ENCODE measurements around the gene ARHGAP44. TPM values are rescaled to one million over a fixed set of nuclear protein-coding genes. Genes with fewer than 3 reads are reported as not detected.

ARHGAP44 gene
- total and polyA plus RNA-seq, 2 of the 13 experiments (the other 11 are each of a cell fraction or from before 2014, with no cell fraction given) = 0.79 to 3.1 TPM

DNA sequence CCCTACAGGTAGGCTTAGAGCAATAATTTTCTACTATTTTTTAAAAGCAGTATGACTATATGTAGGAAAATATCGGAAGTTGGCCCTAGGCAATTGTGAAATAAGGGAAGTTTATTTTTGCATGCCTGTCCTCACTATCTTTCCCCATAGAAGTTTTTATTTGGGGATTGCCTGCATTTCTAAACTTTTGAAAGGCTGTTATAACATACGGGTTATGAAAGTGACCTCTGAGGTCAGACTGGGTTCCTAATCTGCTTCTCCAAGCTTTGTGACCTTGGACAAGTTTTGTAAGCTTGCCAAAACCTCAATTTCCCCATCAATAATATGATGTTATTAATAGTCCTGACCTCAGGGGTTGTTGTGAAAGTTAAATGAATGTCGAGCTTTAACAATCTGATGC lies 67.1 kb downstream of the ARHGAP44 start (continued):
- TF ChIP-seq, protein P1, sequence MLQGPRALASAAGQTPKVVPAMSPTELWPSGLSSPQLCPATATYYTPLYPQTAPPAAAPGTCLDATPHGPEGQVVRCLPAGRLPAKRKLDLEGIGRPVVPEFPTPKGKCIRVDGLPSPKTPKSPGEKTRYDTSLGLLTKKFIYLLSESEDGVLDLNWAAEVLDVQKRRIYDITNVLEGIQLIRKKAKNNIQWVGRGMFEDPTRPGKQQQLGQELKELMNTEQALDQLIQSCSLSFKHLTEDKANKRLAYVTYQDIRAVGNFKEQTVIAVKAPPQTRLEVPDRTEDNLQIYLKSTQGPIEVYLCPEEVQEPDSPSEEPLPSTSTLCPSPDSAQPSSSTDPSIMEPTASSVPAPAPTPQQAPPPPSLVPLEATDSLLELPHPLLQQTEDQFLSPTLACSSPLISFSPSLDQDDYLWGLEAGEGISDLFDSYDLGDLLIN (CRISPR knock-in tag; IDR thresholded peaks at IDR 0.05; ENCODE audit: borderline replicate concordance) = no peak
- TF ChIP-seq, protein P2, sequence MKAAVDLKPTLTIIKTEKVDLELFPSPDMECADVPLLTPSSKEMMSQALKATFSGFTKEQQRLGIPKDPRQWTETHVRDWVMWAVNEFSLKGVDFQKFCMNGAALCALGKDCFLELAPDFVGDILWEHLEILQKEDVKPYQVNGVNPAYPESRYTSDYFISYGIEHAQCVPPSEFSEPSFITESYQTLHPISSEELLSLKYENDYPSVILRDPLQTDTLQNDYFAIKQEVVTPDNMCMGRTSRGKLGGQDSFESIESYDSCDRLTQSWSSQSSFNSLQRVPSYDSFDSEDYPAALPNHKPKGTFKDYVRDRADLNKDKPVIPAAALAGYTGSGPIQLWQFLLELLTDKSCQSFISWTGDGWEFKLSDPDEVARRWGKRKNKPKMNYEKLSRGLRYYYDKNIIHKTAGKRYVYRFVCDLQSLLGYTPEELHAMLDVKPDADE (CRISPR knock-in tag; IDR thresholded peaks at IDR 0.05) = no peak

DNA sequence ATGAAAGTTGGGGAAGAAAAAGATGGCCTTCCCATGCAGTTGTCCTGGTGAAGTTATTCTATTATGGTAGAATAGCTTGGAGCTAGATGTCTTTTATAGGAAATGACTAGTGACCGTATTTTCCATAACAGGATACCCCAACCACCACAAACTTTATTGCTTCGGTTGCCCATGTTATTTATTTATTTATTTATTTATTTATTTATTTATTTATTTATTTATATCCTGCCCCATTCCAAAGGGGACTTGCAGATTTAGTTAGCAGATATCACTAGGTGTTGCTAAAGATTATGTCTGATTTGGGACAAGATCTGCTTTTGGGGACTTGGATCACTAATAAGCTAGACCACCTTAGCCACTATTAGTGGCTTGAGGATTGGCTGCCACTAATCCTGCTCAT lies 68.3 kb downstream of the ARHGAP44 start:
- FAIRE-seq = no peak
- BruUV-seq (replicated peaks) = no TSS peak
- 29% methylated on average over 2 of the region's 2 CpGs for WGBS (ENCODE audit: low lambda C conversion rate)

More for the DNA sequence above, 68.3 kb downstream of the ARHGAP44 start:
- Histone ChIP-seq H4K20me1 (ENCODE audit: insufficient read depth, low read length) (no peaks in the 10 kb centered on the region), H3K27me3 (ENCODE audit: control insufficient read depth in 1 of 2, insufficient read depth in 2 of 2, low read length in 2 of 2) (no peaks in the 10 kb centered on the region), H3K4me3 (replicated peaks in 1 of 3; ENCODE audit: insufficient read depth in 1 of 3, low read depth in 2 of 3, low read length in 3 of 3) (no peak overlapping the region), H3K4me1 (ENCODE audit: insufficient read depth, low read length) (no peaks in the 10 kb centered on the region), H2AFZ (ENCODE audit: low read length) (no peak overlapping the region), H3K4me2 (ENCODE audit: low read depth, low read length) (no peak overlapping the region), H3K9ac (ENCODE audit: insufficient read depth, low read depth, low read length) (no peak overlapping the region), H3K79me2 (ENCODE audit: insufficient read depth, low read length) (no peaks in the 10 kb centered on the region), H3K27ac (ENCODE audit: extremely low read length, insufficient read depth, low read length) (no peak overlapping the region), H3K9me3 (ENCODE audit: low read length) (peaks cover 35% of the 10 kb centered on the region), H3K36me3 (replicated peaks in 1 of 2; ENCODE audit: control insufficient read depth in 1 of 2, insufficient read depth in 2 of 2, low read length in 2 of 2) (no peaks in the 10 kb centered on the region)
- TF ChIP-seq ZNF460 (CRISPR knock-in tag; IDR thresholded peaks at IDR 0.05; ENCODE audit: borderline replicate concordance) (no peak), CCAR2 (optimal IDR thresholded peaks at IDR 0.05; ENCODE audit: low read depth, low read length) (no peak), MXD4 (CRISPR knock-in tag; IDR thresholded peaks at IDR 0.05) (no peak), ZNF350 (CRISPR knock-in tag; IDR thresholded peaks at IDR 0.05; ENCODE audit: borderline replicate concordance, low read depth) (no peak), CC2D1A (CRISPR knock-in tag; IDR thresholded peaks at IDR 0.05) (no peak), ISL2 (CRISPR knock-in tag; IDR thresholded peaks at IDR 0.05) (no peak), NFIB (CRISPR knock-in tag; IDR thresholded peaks at IDR 0.05; ENCODE audit: borderline replicate concordance) (no peak), FOXK1 (CRISPR knock-in tag; IDR thresholded peaks at IDR 0.05; ENCODE audit: borderline replicate concordance, low read depth) (no peak)
- TF ChIP-seq, protein P3, sequence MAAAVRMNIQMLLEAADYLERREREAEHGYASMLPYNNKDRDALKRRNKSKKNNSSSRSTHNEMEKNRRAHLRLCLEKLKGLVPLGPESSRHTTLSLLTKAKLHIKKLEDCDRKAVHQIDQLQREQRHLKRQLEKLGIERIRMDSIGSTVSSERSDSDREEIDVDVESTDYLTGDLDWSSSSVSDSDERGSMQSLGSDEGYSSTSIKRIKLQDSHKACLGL (CRISPR knock-in tag; IDR thresholded peaks at IDR 0.05) = no peak
- TF ChIP-seq, protein P4, sequence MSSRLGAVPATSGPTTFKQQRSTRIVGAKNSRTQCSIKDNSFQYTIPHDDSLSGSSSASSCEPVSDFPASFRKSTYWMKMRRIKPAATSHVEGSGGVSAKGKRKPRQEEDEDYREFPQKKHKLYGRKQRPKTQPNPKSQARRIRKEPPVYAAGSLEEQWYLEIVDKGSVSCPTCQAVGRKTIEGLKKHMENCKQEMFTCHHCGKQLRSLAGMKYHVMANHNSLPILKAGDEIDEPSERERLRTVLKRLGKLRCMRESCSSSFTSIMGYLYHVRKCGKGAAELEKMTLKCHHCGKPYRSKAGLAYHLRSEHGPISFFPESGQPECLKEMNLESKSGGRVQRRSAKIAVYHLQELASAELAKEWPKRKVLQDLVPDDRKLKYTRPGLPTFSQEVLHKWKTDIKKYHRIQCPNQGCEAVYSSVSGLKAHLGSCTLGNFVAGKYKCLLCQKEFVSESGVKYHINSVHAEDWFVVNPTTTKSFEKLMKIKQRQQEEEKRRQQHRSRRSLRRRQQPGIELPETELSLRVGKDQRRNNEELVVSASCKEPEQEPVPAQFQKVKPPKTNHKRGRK (CRISPR knock-in tag; IDR thresholded peaks at IDR 0.05) = no peak
- TF ChIP-seq, protein P5, sequence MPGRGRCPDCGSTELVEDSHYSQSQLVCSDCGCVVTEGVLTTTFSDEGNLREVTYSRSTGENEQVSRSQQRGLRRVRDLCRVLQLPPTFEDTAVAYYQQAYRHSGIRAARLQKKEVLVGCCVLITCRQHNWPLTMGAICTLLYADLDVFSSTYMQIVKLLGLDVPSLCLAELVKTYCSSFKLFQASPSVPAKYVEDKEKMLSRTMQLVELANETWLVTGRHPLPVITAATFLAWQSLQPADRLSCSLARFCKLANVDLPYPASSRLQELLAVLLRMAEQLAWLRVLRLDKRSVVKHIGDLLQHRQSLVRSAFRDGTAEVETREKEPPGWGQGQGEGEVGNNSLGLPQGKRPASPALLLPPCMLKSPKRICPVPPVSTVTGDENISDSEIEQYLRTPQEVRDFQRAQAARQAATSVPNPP (CRISPR knock-in tag; IDR thresholded peaks at IDR 0.05) = no peak
- in situ Hi-C loops (cut with HindIII; ENCODE audit: extremely low pct_ligation_motif_present, low pct_unique_long_range_greater_than_20kb) = no loop called here
- ATAC-seq (no peak), DNase-seq (ENCODE audit: low spot score) (no peak)
- intact Hi-C loops (cut with micrococcal nuclease; ENCODE audit: unreplicated experiment) = no loop called here
- ChIA-PET POLR2A (no interaction called here), CTCF (ENCODE audit: low intra/inter-chr PET ratio, low total read pairs) (no interaction called here)

Measured in HepG2 (cell line).